Neural progenitor cell (in vitro differentiated cells): ENCODE measurements around the gene RBM14.

Experiments used
- EZH2 ChIP-seq: fragments of 200-600 bp; sonication (generic); IDR thresholded peaks from 2 replicates; pipeline ENCODE4 v1.6.1; 2017; ENCODE audit warnings: antibody characterized with exemption, mild to moderate bottlenecking, moderate library complexity
- TF ChIP-seq, protein P1 (sequence below): fragments of 200-600 bp; sonication (generic); IDR thresholded peaks from 2 replicates; pipeline ENCODE4 v1.5.1; 2017; ENCODE audit warnings: antibody characterized with exemption, mild to moderate bottlenecking

DNA sequence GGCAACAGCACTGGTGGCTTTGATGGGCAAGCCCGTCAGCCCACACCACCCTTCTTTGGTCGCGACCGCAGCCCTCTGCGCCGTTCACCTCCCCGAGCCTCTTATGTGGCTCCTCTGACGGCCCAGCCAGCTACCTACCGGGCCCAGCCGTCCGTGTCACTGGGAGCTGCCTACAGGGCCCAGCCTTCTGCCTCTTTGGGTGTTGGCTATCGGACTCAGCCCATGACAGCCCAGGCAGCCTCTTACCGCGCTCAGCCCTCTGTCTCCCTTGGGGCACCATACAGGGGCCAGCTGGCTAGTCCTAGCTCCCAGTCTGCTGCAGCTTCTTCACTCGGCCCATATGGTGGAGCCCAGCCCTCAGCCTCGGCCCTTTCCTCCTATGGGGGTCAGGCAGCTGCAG, 8.0 kb downstream of the RBM14 start:
- TF ChIP-seq, protein P1, sequence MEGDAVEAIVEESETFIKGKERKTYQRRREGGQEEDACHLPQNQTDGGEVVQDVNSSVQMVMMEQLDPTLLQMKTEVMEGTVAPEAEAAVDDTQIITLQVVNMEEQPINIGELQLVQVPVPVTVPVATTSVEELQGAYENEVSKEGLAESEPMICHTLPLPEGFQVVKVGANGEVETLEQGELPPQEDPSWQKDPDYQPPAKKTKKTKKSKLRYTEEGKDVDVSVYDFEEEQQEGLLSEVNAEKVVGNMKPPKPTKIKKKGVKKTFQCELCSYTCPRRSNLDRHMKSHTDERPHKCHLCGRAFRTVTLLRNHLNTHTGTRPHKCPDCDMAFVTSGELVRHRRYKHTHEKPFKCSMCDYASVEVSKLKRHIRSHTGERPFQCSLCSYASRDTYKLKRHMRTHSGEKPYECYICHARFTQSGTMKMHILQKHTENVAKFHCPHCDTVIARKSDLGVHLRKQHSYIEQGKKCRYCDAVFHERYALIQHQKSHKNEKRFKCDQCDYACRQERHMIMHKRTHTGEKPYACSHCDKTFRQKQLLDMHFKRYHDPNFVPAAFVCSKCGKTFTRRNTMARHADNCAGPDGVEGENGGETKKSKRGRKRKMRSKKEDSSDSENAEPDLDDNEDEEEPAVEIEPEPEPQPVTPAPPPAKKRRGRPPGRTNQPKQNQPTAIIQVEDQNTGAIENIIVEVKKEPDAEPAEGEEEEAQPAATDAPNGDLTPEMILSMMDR, result no peak
- TF ChIP-seq EZH2, result no peak
